SK-N-MC (cell line): Measurements from ENCODE around the gene TTPAL.

Experiments
- EZH2 ChIP-seq: fragments of 200-600 bp; sonication (generic); IDR thresholded peaks from one replicate; pipeline ENCODE4 v1.6.1; 2017; ENCODE audit warnings: antibody characterized with exemption
- POLR2AphosphoS5 ChIP-seq: IDR thresholded peaks from 2 replicates; pipeline ENCODE4 v1.6.1; 2012; ENCODE audit warnings: mild to moderate bottlenecking, low read depth, low read length, borderline replicate concordance

DNA sequence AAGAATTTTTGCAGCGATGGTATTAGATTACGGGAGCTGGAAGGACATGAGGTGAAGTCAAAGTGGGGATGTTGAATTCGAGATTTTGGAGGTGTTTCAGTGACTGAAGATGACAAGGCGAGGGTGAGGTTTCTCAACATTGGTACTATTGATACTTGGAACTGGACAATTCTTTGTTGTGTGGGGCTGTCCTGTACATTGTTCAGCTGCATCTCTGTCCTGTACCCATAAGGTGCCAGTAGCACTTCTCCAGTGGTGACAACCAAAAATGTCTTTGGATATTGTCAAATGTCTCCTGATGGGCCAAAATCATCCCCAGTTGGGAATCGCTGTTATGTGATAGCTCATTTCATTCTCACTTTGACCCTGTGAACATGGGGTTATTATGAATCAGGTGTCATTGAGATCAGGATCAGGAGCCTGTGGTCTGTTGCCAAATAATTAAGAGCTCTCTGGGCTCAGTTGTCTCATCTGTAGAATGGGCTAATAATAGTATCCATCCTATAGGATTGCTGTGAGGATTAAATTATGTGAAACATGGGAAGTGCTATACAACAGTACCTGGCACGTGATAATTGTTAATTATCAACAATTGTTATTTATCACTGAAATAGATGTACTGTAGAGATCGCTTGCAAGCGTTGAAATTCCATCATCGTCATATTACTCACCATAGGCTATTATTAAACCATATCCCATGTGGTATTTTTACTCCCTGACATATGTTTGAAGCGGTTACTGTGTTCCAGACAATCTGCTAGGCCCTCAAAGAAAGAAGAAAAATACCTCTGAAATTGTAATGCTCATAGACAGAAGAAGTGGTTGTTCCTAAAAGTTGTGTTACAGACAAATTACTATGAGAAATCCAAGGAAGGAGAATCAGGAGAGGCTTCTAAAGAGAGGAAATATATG lies 48.5 kb upstream of the TTPAL start:
- TF ChIP-seq POLR2AphosphoS5 (no peak), EZH2 (no peak)
